ENCODE data around the gene TMEM139. TPM values are rescaled to one million over a fixed set of nuclear protein-coding genes. Genes with fewer than 3 reads are reported as not detected.

TMEM139 gene
- total RNA-seq, 2 donors from 2014 or later, result 1.3 to 1.5 TPM

DNA sequence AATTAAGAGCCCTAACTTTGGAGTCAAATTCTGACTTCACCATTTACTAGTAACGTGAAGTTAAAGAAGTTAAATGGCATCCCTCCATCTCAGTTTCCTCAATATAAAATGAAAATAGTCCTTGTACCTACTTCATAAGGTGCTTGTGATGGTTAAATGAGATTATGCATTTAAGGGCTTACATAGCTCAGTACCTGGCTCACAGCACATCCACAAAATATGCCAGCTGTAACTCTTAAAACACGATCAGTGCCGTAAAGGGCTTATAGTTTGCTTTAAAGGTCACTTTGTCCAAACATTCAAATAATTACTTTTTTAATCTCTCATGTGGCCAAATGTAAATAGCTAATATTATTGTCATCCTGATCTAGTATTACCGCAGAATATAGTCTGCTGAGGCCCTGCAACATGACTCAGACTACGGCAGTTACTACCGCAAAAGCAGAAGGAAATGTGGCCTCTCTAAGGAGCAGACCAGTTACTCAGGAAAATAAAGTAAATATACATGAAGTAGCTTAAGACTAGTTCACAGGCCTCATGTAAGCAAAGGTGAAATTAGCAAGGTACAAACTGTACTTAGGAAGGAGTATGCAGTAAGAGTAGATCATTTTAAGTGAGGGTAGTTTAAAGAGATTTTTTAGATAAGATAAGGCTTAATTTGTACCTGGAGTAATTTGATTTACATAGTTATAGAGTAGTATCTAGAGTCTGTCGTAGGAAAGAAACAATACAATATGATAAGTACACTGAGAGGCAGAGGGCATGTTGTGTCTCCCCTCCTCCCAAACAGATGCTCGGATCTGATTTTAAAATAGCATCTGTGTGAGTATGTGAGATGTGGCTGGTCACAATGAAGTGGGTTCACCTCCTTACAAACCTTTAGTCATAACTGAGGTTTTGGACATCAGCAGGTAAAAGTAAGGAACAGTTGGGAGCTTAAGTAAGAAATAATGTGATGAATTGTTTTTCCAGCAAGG, 16.5 kb downstream of the TMEM139 start:
- Mint-ChIP-seq H3K36me3 (ENCODE audit: insufficient read depth in 2 of 2) (peaks cover 26 to 61% of the 10 kb centered on the region in 2 donors), H3K27ac (no peak overlapping the region), H3K9me3 (no peaks in the 10 kb centered on the region), H3K4me3 (no peak overlapping the region), H3K27me3 (ENCODE audit: low read depth) (no peaks in the 10 kb centered on the region), H3K4me1 (ENCODE audit: low read depth) (peaks cover 40% of the 10 kb centered on the region)
- DNase-seq (no peak), ATAC-seq (replicated peaks in 1 of 2) (no peak)

DNA sequence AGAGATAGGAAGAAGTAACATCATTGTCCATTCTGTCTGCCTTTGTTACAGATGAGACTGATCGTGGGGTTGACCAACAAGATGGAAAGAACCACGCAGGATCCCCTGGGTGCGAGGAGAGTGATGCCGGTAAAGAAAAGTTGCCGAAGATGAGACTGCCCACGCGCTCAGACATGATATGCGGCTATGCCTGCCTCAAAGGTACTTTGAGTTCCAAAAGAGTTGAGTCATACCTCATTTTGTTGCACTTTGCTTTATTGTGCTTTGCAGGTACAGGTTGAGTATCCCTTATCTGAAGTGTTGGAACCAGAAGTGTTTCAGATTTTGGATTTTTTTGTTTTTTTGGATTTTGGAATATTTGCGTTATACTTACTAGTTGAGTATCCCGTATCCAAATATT, 19.0 kb downstream of the TMEM139 start:
- Mint-ChIP-seq H3K27me3 (ENCODE audit: low read depth) (no peaks in the 10 kb centered on the region), H3K4me3 (no peak overlapping the region), H3K36me3 (ENCODE audit: insufficient read depth in 2 of 2) (peaks cover 32 to 65% of the 10 kb centered on the region in 2 donors), H3K9me3 (no peaks in the 10 kb centered on the region), H3K4me1 (ENCODE audit: low read depth) (peaks cover 51% of the 10 kb centered on the region), H3K27ac (no peak overlapping the region)
- DNase-seq (no peak), ATAC-seq (replicated peaks in 1 of 2) (no peak)

DNA sequence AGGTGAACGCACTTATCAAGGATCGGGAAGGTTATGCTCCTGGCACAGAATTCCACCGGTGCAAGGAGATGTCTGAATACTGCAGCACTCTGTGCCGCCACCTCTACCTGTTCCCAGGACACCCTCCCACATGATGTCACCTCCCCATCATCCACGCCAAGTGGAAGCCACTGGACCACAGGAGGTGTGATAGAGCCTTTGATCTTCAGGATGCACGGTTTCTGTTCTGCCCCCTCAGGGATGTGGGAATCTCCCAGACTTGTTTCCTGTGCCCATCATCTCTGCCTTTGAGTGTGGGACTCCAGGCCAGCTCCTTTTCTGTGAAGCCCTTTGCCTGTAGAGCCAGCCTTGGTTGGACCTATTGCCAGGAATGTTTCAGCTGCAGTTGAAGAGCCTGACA, 20.2 kb downstream of the TMEM139 start:
- Mint-ChIP-seq H3K9me3 (peaks cover 0 to 2% of the 10 kb centered on the region in 2 donors), H3K27me3 (ENCODE audit: low read depth) (no peaks in the 10 kb centered on the region), H3K36me3 (ENCODE audit: insufficient read depth in 2 of 2) (peaks cover 34 to 63% of the 10 kb centered on the region in 2 donors), H3K4me3 (no peak overlapping the region), H3K4me1 (ENCODE audit: low read depth) (peaks cover 44% of the 10 kb centered on the region), H3K27ac (peak overlapping the region; percentile 14)
- DNase-seq (no peak), ATAC-seq (replicated peaks in 1 of 2) (peak in 1 of 2 donors; percentile 9)

- ATAC-seq (replicated peaks in 1 of 2) (peak; percentile 77 to 80), DNase-seq (peak; percentile 78 to 79)
- peaks cover 0 to 2% of the 10 kb centered on the region in 2 donors for H3K9me3 Mint-ChIP-seq
- H3K4me3 Mint-ChIP-seq, result no peak overlapping the region
- peaks cover 31 to 60% of the 10 kb centered on the region in 2 donors for H3K36me3 Mint-ChIP-seq (ENCODE audit: insufficient read depth in 2 of 2)
- H3K27me3 Mint-ChIP-seq (ENCODE audit: low read depth), result no peaks in the 10 kb centered on the region
- peak overlapping the region; percentile 14 for H3K27ac Mint-ChIP-seq
- H3K4me1 Mint-ChIP-seq (ENCODE audit: low read depth), result peaks cover 46% of the 10 kb centered on the region
Observed at GRCh38 chr7:143305423-143306070, 20.8 kb downstream of the TMEM139 start.

DNA sequence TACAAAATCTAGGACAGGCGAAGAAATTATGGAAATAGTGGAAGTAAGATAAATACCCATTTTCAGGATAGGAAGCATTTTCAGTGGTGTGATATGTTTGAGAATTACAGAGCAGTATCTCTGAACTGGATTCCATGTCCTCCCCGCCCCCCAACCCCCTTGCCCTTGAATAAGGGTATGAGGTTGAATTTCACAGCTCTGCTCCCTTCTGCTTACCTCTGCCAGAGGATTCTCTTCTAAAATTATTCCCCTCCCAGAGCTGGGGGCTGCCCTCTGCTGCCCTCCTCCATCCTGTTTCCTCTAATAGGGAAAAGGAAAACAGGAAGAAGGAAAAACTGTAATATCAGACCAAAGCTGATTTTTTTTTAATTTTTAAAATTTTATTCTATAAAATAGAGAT, 23.9 kb downstream of the TMEM139 start:
- Mint-ChIP-seq H3K4me3 (no peak overlapping the region), H3K27ac (peak overlapping the region; percentile 9), H3K27me3 (ENCODE audit: low read depth) (no peaks in the 10 kb centered on the region), H3K36me3 (ENCODE audit: insufficient read depth in 2 of 2) (peaks cover 21 to 40% of the 10 kb centered on the region in 2 donors), H3K9me3 (peaks cover 0 to 2% of the 10 kb centered on the region in 2 donors), H3K4me1 (ENCODE audit: low read depth) (peaks cover 57% of the 10 kb centered on the region)
- ATAC-seq (replicated peaks in 1 of 2), result no peak
- no peak for DNase-seq

- ATAC-seq (replicated peaks in 1 of 2), result no peak
- no peaks in the 10 kb centered on the region for H3K27me3 Mint-ChIP-seq (ENCODE audit: low read depth)
Observed at GRCh38 chr7:143314127-143314526, 29.4 kb downstream of the TMEM139 start.

DNA sequence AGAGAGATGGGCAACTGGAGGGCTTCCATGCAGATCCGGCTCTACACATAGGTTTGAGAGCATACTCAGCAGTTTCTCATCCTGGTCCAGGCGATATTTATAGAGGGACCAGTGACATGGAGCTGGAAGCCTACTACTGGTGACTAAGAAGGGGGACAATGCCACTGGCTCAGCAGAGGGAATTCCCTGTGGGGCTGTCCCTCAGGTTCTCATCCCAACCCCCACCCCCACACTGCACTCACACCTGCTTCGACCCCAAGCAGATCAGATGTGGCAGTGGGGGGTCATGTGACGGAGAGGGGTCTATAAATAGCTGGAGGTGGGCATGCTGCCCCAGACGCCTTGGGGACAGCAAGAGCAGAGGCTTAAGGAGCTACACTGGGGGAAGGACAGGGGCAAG, 31.0 kb downstream of the TMEM139 start, which contains the start of gene CLCN1:
TSS of gene CLCN1 (plus strand) at position 336 of the 400 bp plus-strand sequence. CDS start 102 bp downstream, outside the sequence.
- DNase-seq (no peak), ATAC-seq (replicated peaks in 1 of 2) (no peak)
- H3K27me3 Mint-ChIP-seq (ENCODE audit: low read depth), result no peaks in the 10 kb centered on the region
- H3K4me3 Mint-ChIP-seq, result no peak within 1 kb of the TSS
- H3K4me1 Mint-ChIP-seq (ENCODE audit: low read depth), result peaks cover 24% of the 10 kb centered on the region
- H3K36me3 Mint-ChIP-seq (ENCODE audit: insufficient read depth in 2 of 2), result no peaks in the 10 kb centered on the region
- no peaks in the 10 kb centered on the region for H3K9me3 Mint-ChIP-seq
- H3K27ac Mint-ChIP-seq, result no peak within 1 kb of the TSS

More at GRCh38 chr7:143314127-143314526, 29.4 kb downstream of the TMEM139 start:
- H3K4me1 Mint-ChIP-seq (ENCODE audit: low read depth), result peaks cover 33% of the 10 kb centered on the region
- peaks cover 0 to 2% of the 10 kb centered on the region in 2 donors for H3K9me3 Mint-ChIP-seq
- no peak overlapping the region for H3K4me3 Mint-ChIP-seq
- H3K36me3 Mint-ChIP-seq (ENCODE audit: insufficient read depth in 2 of 2), result peaks cover 5% of the 10 kb centered on the region in 2 donors
- H3K27ac Mint-ChIP-seq, result no peak overlapping the region
- DNase-seq, result no peak

GRCh38 chr7:143316492-143316891, 31.7 kb downstream of the TMEM139 start:
- no peaks in the 10 kb centered on the region for H3K9me3 Mint-ChIP-seq
- ATAC-seq (replicated peaks in 1 of 2) (no peak), DNase-seq (no peak)
- H3K4me1 Mint-ChIP-seq (ENCODE audit: low read depth), result peaks cover 19% of the 10 kb centered on the region
- no peaks in the 10 kb centered on the region for H3K36me3 Mint-ChIP-seq (ENCODE audit: insufficient read depth in 2 of 2)
- no peaks in the 10 kb centered on the region for H3K27me3 Mint-ChIP-seq (ENCODE audit: low read depth)
- no peak overlapping the region for H3K4me3 Mint-ChIP-seq
- H3K27ac Mint-ChIP-seq, result no peak overlapping the region

DNA sequence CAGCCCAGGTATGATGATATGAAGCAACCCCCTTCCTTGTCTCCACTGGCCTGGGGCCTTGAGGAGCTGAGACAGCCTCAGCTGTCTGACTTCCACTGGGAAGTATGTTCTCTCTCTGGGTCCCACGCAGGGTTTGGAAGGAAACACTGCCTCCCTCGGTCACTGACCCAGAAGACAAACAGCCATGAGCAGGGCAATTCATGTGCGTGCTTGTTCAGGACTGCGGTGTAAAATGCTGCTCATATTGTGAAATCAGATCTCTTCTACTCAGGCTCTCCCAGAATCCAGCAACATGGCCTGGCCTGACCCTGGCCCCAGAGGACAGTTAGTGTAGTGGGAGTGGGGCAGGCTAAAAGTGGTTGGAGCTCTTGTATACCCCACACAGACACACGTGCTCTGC, 33.9 kb downstream of the TMEM139 start:
- H3K4me3 Mint-ChIP-seq, result no peak overlapping the region
- no peak overlapping the region for H3K27ac Mint-ChIP-seq
- DNase-seq, result no peak
- no peaks in the 10 kb centered on the region for H3K36me3 Mint-ChIP-seq (ENCODE audit: insufficient read depth in 2 of 2)
- ATAC-seq (replicated peaks in 1 of 2), result no peak
- no peaks in the 10 kb centered on the region for H3K9me3 Mint-ChIP-seq
- H3K4me1 Mint-ChIP-seq (ENCODE audit: low read depth), result peaks cover 13% of the 10 kb centered on the region
- H3K27me3 Mint-ChIP-seq (ENCODE audit: low read depth), result no peaks in the 10 kb centered on the region

GRCh38 chr7:143320620-143321019, 35.9 kb downstream of the TMEM139 start:
- H3K27me3 Mint-ChIP-seq (ENCODE audit: low read depth), result no peaks in the 10 kb centered on the region
- H3K9me3 Mint-ChIP-seq, result no peaks in the 10 kb centered on the region
- ATAC-seq (replicated peaks in 1 of 2) (no peak), DNase-seq (no peak)
- H3K27ac Mint-ChIP-seq, result peak overlapping the region; percentile 18
- H3K36me3 Mint-ChIP-seq (ENCODE audit: insufficient read depth in 2 of 2), result no peaks in the 10 kb centered on the region
- H3K4me3 Mint-ChIP-seq, result no peak overlapping the region
- peaks cover 5% of the 10 kb centered on the region for H3K4me1 Mint-ChIP-seq (ENCODE audit: low read depth)

- Mint-ChIP-seq H3K4me3 (no peak overlapping the region), H3K27me3 (ENCODE audit: low read depth) (no peaks in the 10 kb centered on the region), H3K4me1 (ENCODE audit: low read depth) (peaks cover 5% of the 10 kb centered on the region), H3K36me3 (ENCODE audit: insufficient read depth in 2 of 2) (no peaks in the 10 kb centered on the region), H3K9me3 (no peaks in the 10 kb centered on the region), H3K27ac (no peak overlapping the region)
- ATAC-seq (replicated peaks in 1 of 2) (peak in 1 of 2 donors; percentile 9), DNase-seq (no peak)
Observed at GRCh38 chr7:143321242-143321641, 36.5 kb downstream of the TMEM139 start.

DNA sequence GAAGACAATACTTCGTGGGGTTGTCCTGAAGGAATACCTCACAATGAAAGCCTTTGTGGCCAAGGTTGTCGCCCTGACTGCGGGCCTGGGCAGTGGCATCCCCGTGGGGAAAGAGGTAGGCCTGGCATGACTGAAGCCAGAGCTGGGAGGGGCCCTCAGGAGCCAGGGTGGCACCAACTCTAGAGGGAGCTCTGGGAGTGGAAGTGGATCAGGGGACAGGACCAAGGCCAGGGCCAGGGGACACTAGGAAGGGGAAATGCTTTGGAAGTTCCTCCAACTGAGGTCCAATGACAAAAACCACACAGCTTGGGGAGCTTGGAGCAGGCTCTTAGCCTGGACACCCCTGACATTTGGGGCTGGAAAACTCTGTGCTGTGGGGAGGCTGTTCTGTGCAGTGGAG, 37.0 kb downstream of the TMEM139 start:
- Mint-ChIP-seq H3K4me3 (no peak overlapping the region), H3K9me3 (no peaks in the 10 kb centered on the region), H3K4me1 (ENCODE audit: low read depth) (peaks cover 5% of the 10 kb centered on the region), H3K36me3 (ENCODE audit: insufficient read depth in 2 of 2) (no peaks in the 10 kb centered on the region), H3K27me3 (ENCODE audit: low read depth) (no peaks in the 10 kb centered on the region), H3K27ac (no peak overlapping the region)
- no peak for DNase-seq
- no peak for ATAC-seq (replicated peaks in 1 of 2)
